ENCODE results near the gene ZC3H12D. TPM values are rescaled to one million over a fixed set of nuclear protein-coding genes. Genes with fewer than 3 reads are reported as not detected.
"Not testable (repeated sequence)": the region's sequence is repeated elsewhere in the genome, so short reads cannot be mapped to it uniquely, and the experiment has no call there.

Gene ZC3H12D
- total and polyA plus RNA-seq, 4 donors: 0.72 to 1.2 (median 0.89) TPM

GRCh38 chr6:149462712-149463111 is 22.1 kb downstream of the ZC3H12D start:
- H3K27me3 ChIP-seq (ENCODE audit: control insufficient read depth, insufficient read depth, low read length); DNase-seq (ENCODE audit: low read depth in 4 of 6, low spot score in 6 of 6); H3K36me3 ChIP-seq (ENCODE audit: control insufficient read depth, insufficient read depth, low read length); H3K4me3 ChIP-seq (ENCODE audit: low read depth, low read length); H3K9me3 ChIP-seq (ENCODE audit: control insufficient read depth, insufficient read depth, low read length); H3K27ac ChIP-seq (ENCODE audit: low read depth, low read length): not testable (repeated sequence)
- WGBS (ENCODE audit: insufficient coverage): 96% methylated on average over 6 of the region's 7 CpGs
- peaks cover 13% of the 10 kb centered on the region for H3K4me1 ChIP-seq (ENCODE audit: control insufficient read depth, insufficient read depth, low read length)

- Histone ChIP-seq H3K9me3 (ENCODE audit: control insufficient read depth, insufficient read depth, low read length) (no peaks in the 10 kb centered on the region), H3K4me3 (ENCODE audit: low read depth, low read length) (no peak overlapping the region), H3K36me3 (ENCODE audit: control insufficient read depth, insufficient read depth, low read length) (no peaks in the 10 kb centered on the region), H3K27ac (ENCODE audit: low read depth, low read length) (no peak overlapping the region), H3K27me3 (ENCODE audit: control insufficient read depth, insufficient read depth, low read length) (no peaks in the 10 kb centered on the region), H3K4me1 (ENCODE audit: control insufficient read depth, insufficient read depth, low read length) (peaks cover 12% of the 10 kb centered on the region)
- 95% methylated on average over 2 of the region's 5 CpGs for WGBS (ENCODE audit: insufficient coverage)
- DNase-seq (ENCODE audit: low read depth in 4 of 6, low spot score in 6 of 6): no peak
Measured at GRCh38 chr6:149461670-149462069, 23.1 kb downstream of the ZC3H12D start.

GRCh38 chr6:149460249-149460648 is 24.6 kb downstream of the ZC3H12D start:
- H3K4me1 ChIP-seq (ENCODE audit: control insufficient read depth, insufficient read depth, low read length): peaks cover 12% of the 10 kb centered on the region
- H3K27me3 ChIP-seq (ENCODE audit: control insufficient read depth, insufficient read depth, low read length); H3K9me3 ChIP-seq (ENCODE audit: control insufficient read depth, insufficient read depth, low read length); H3K4me3 ChIP-seq (ENCODE audit: low read depth, low read length); H3K27ac ChIP-seq (ENCODE audit: low read depth, low read length); DNase-seq (ENCODE audit: low read depth in 4 of 6, low spot score in 6 of 6); H3K36me3 ChIP-seq (ENCODE audit: control insufficient read depth, insufficient read depth, low read length): not testable (repeated sequence)
- WGBS (ENCODE audit: insufficient coverage): 37% methylated on average over 2 of the region's 3 CpGs

GRCh38 chr6:149459761-149460160 is 25.1 kb downstream of the ZC3H12D start:
- Histone ChIP-seq H3K36me3 (ENCODE audit: control insufficient read depth, insufficient read depth, low read length) (no peaks in the 10 kb centered on the region), H3K27ac (ENCODE audit: low read depth, low read length) (no peak overlapping the region), H3K9me3 (ENCODE audit: control insufficient read depth, insufficient read depth, low read length) (no peaks in the 10 kb centered on the region), H3K4me1 (ENCODE audit: control insufficient read depth, insufficient read depth, low read length) (peaks cover 17% of the 10 kb centered on the region), H3K27me3 (ENCODE audit: control insufficient read depth, insufficient read depth, low read length) (no peaks in the 10 kb centered on the region), H3K4me3 (ENCODE audit: low read depth, low read length) (no peak overlapping the region)
- DNase-seq (ENCODE audit: low read depth in 4 of 6, low spot score in 6 of 6): peak in 1 of 6 donors; percentile 19
- WGBS (ENCODE audit: insufficient coverage): 80% methylated on average over 1 of the region's 5 CpGs

- Histone ChIP-seq H3K27ac (ENCODE audit: low read depth, low read length) (no peak overlapping the region), H3K27me3 (ENCODE audit: control insufficient read depth, insufficient read depth, low read length) (no peaks in the 10 kb centered on the region), H3K4me3 (ENCODE audit: low read depth, low read length) (no peak overlapping the region), H3K36me3 (ENCODE audit: control insufficient read depth, insufficient read depth, low read length) (no peaks in the 10 kb centered on the region), H3K9me3 (ENCODE audit: control insufficient read depth, insufficient read depth, low read length) (no peaks in the 10 kb centered on the region), H3K4me1 (ENCODE audit: control insufficient read depth, insufficient read depth, low read length) (peaks cover 27% of the 10 kb centered on the region)
- WGBS (ENCODE audit: insufficient coverage): no CpG with 5 or more reads among the region's 1 CpG
- no peak for DNase-seq (ENCODE audit: low read depth in 4 of 6, low spot score in 6 of 6)
Measured at GRCh38 chr6:149458806-149459205, 26.0 kb downstream of the ZC3H12D start.

- no peaks in the 10 kb centered on the region for H3K27me3 ChIP-seq (ENCODE audit: control insufficient read depth, insufficient read depth, low read length)
- WGBS (ENCODE audit: insufficient coverage): 100% methylated on average over 1 of the region's 7 CpGs
- H3K4me3 ChIP-seq (ENCODE audit: low read depth, low read length): no peak overlapping the region
- peaks cover 28% of the 10 kb centered on the region for H3K4me1 ChIP-seq (ENCODE audit: control insufficient read depth, insufficient read depth, low read length)
- DNase-seq (ENCODE audit: low read depth in 4 of 6, low spot score in 6 of 6): no peak
- H3K27ac ChIP-seq (ENCODE audit: low read depth, low read length): no peak overlapping the region
- H3K9me3 ChIP-seq (ENCODE audit: control insufficient read depth, insufficient read depth, low read length): no peaks in the 10 kb centered on the region
- H3K36me3 ChIP-seq (ENCODE audit: control insufficient read depth, insufficient read depth, low read length): no peaks in the 10 kb centered on the region
Measured at GRCh38 chr6:149458196-149458595, 26.6 kb downstream of the ZC3H12D start.

- no peak overlapping the region for H3K27ac ChIP-seq (ENCODE audit: low read depth, low read length)
- DNase-seq (ENCODE audit: low read depth in 4 of 6, low spot score in 6 of 6): no peak
- no peaks in the 10 kb centered on the region for H3K27me3 ChIP-seq (ENCODE audit: control insufficient read depth, insufficient read depth, low read length)
- no peaks in the 10 kb centered on the region for H3K36me3 ChIP-seq (ENCODE audit: control insufficient read depth, insufficient read depth, low read length)
- H3K4me3 ChIP-seq (ENCODE audit: low read depth, low read length): no peak overlapping the region
- H3K4me1 ChIP-seq (ENCODE audit: control insufficient read depth, insufficient read depth, low read length): peaks cover 32% of the 10 kb centered on the region
- H3K9me3 ChIP-seq (ENCODE audit: control insufficient read depth, insufficient read depth, low read length): no peaks in the 10 kb centered on the region
- WGBS (ENCODE audit: insufficient coverage): 89% methylated on average over 1 of the region's 7 CpGs
Measured at GRCh38 chr6:149457316-149457884, 27.4 kb downstream of the ZC3H12D start.

- Histone ChIP-seq H3K4me3 (ENCODE audit: low read depth, low read length) (no peak overlapping the region), H3K27me3 (ENCODE audit: control insufficient read depth, insufficient read depth, low read length) (peaks cover 4% of the 10 kb centered on the region), H3K4me1 (ENCODE audit: control insufficient read depth, insufficient read depth, low read length) (peaks cover 41% of the 10 kb centered on the region), H3K9me3 (ENCODE audit: control insufficient read depth, insufficient read depth, low read length) (no peaks in the 10 kb centered on the region), H3K27ac (ENCODE audit: low read depth, low read length) (no peak overlapping the region), H3K36me3 (ENCODE audit: control insufficient read depth, insufficient read depth, low read length) (no peaks in the 10 kb centered on the region)
- 77% methylated on average over 49 of the region's 49 CpGs for WGBS (ENCODE audit: insufficient coverage)
- no peak for DNase-seq (ENCODE audit: low read depth in 4 of 6, low spot score in 6 of 6)
Measured at GRCh38 chr6:149456311-149457021, 28.3 kb downstream of the ZC3H12D start.

- H3K4me3 ChIP-seq (ENCODE audit: low read depth, low read length): no peak overlapping the region
- H3K9me3 ChIP-seq (ENCODE audit: control insufficient read depth, insufficient read depth, low read length): no peaks in the 10 kb centered on the region
- peak overlapping the region; percentile 54 for H3K27ac ChIP-seq (ENCODE audit: low read depth, low read length)
- H3K36me3 ChIP-seq (ENCODE audit: control insufficient read depth, insufficient read depth, low read length): no peaks in the 10 kb centered on the region
- DNase-seq (ENCODE audit: low read depth in 4 of 6, low spot score in 6 of 6): no peak
- H3K4me1 ChIP-seq (ENCODE audit: control insufficient read depth, insufficient read depth, low read length): peaks cover 50% of the 10 kb centered on the region
- peaks cover 8% of the 10 kb centered on the region for H3K27me3 ChIP-seq (ENCODE audit: control insufficient read depth, insufficient read depth, low read length)
- 72% methylated on average over 11 of the region's 11 CpGs for WGBS (ENCODE audit: insufficient coverage)
Measured at GRCh38 chr6:149455031-149455732, 29.6 kb downstream of the ZC3H12D start.

Data from spinal cord (tissue), 10 donors.